HG03469 (cell line): ENCODE data around the gene DGCR2.

Experiments used
- ATAC-seq: cut with Tn5 transposase; IDR thresholded peaks from one replicate; pipeline ENCODE4 v1.9.1; 2021; ENCODE audit warnings: mild to moderate bottlenecking, moderate library complexity, moderate number of reproducible peaks; ENCODE audit not compliant: unreplicated experiment

DGCR2 gene

GRCh38 chr22:19127329-19128008, 5.3 kb upstream of the DGCR2 start:
- ATAC-seq, result no peak

GRCh38 chr22:19126309-19127273, 4.4 kb upstream of the DGCR2 start:
- no peak for ATAC-seq

DNA sequence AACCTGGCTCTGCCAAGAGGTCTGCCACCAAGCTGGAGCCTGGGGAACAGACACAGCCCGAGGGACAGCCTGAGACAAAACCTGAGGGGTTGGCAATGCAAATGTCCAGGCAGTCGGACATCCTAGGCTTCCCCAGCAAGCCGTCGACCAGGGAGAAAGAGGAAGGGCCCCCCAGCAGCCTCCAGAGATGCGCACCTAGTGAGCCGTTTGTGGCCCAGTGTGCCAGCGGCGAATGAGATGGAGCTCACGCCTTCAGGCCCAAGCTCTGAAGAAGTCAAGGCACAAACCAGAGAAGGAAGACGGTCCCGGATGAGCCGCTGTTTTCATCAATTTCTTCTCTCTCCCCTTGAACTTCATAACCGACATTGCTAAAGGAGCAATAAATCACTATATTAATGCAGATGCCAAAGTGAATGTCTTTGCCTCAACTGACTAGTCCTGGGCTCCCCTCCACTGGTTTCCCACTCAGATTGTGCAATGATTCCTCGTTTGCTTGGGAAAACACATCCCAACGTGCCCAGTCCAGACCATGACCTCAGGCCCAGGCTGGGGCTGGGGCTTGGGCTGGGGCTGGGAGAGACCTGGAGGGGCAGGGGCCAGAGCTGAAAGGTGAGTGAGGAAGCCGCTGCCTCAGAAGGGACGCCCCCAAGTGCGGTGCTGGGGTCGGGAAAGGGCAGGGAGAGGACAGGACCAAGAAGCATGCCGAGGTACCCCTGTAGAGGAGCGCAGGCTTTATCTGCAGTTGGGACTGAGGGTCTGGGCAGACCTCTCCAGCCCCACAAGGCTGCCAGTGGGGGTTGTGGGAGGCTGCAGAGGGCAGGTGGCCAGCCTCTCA, 3.5 kb upstream of the DGCR2 start:
- ATAC-seq, result no peak

- no peak for ATAC-seq
Observed at GRCh38 chr22:19125011-19125410, 2.8 kb upstream of the DGCR2 start.

DNA sequence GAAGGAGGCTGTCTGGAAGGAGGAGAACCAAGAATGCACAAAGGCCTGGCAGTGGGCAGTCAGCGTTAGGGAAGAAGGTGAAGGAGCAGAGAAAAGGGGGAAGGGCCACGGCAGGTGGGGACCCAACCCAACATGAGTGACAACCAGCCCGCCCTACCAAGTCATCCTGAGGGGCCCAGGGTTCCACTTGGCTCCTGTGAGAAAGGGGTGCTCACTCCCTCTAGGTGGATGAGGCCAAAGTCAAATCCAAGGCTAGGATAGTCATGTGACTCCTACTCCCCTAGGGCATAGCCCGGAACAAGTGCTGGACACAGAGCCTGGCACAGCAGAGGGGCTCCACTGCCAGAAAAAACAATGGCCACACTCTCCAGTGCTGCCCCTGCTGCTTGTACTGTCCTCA, 2.2 kb upstream of the DGCR2 start:
- ATAC-seq, result no peak

GRCh38 chr22:19123936-19124335, 1.7 kb upstream of the DGCR2 start:
- no peak for ATAC-seq

- no peak for ATAC-seq
Observed at GRCh38 chr22:19122752-19123492, 710 bp upstream of the DGCR2 start.

DNA sequence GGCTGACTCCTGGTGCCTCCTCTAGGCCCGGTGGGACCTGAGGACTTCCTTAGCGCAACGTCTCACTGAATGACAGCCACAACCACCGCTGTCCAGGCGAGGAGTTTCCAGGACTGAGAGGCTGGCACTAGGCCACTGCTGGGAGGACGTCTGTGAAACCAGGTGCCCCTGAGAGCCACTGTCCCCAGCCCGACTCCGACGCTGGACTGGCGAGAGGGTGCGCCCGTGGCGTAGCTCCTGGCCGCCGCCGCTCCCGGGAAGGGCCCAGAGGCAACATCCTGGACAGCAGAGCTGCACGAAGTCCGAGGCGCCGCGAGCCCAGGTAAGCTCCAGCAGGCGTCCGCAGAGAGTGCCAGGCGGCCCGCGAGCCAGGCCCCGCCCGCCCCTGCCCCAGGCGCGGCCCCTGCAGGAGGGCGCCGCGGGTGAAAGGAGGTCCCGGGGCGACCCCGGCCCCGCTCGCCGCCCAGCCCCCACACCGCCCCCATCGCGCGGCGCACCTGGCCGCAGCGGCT, 525 bp downstream of the DGCR2 start:
- peak; percentile 5 for ATAC-seq

DNA sequence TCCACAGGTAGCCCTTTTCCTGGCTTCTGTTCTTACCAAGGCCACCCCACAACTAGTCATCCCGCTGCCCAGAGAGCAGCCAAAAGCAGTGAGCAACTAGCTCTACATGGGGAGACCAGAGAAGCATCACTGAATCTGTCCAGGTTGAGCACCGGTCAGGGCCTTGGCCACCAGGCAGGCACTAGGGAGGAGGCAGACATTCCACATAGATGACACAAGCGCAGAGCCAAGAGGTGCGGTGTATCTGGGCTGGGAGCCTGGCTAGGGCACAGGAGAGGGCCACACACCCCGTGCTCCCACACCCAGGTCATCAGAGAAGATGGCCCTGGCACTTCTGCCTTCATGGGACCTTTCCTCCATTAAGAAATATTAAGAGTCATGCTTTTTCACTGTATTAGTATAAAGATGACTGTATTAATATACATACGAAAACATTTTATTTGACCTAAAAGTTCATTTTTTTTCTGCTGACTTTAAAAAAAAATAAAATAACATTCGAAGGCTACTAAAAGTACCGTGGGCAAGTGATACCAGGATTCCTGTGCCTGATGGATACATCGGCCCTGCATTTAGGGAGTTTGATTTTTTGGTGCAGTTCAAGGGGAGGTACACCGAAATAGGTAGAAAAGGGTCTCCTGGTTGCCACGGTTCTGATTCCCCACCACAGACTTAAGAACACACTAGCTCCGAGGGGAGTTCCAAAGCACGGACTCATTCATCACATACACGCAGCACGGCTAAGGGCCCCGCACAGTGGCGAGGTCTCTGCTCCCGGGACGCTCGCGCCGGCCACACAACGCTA, 1.2 kb downstream of the DGCR2 start:
- ATAC-seq, result no peak

DNA sequence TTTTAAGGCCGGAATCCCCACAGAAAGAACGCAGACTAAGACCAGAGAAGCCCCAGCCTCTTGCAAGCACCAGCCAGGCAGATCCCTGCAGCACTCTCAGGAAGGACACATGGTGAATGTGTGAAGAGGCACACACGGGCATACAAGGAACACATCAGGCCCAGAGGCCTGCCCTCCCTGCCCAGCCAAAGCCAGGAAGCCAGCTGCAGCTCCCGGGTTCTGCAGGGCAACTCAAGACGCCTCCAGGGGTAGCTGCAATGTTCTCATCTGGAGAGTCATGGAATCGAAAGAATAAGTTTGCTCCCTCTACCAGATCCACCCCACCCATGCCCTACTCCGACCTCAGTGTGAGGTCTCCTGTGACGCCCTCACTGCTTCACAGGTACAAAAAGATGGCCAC, 2.3 kb downstream of the DGCR2 start:
- ATAC-seq, result no peak

- ATAC-seq, result peak; percentile 43
Observed at GRCh38 chr22:19118329-19118880, 3.8 kb downstream of the DGCR2 start.

- ATAC-seq, result no peak
Observed at GRCh38 chr22:19117111-19117512, 5.1 kb downstream of the DGCR2 start.

DNA sequence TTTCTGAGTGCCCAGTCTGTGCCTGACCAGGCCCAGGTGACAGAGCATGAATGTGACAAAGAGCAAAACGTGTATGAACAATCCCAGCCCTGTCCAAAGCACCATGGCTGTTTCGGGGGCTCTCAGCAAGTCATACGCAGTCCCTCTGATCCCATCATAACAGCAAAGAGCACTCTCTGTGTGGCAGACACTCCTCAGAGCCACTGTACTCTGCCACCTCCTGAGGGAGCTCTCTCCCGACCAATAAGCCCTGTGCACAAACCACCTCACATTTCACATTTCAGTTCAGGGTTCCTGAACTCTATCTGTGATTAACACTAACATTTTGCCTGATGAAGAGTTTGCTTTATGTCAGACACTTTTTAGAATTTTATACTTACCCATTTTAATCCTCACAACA, 6.6 kb downstream of the DGCR2 start:
- ATAC-seq, result no peak

- ATAC-seq, result no peak
Observed at GRCh38 chr22:19114984-19115552, 7.1 kb downstream of the DGCR2 start.

DNA sequence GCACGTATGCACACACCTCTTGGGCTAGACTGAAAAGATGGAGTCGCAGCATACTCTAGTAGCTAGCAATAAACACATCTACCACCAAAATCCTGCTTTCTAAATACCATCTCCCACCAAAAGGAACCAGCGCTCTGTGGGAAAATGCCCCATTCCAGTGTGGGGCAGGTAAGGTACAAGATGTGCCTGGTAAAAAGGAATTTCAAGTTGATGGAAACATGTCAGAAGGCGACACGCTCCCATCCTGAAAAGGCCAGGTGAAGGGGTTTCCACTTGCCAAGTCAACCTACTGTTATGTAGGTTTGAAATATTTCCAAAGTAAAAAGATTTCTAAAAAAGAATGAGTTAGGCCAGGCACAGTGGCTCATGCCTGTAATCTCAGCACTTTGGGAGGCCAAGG, 8.8 kb downstream of the DGCR2 start:
- ATAC-seq, result no peak

DNA sequence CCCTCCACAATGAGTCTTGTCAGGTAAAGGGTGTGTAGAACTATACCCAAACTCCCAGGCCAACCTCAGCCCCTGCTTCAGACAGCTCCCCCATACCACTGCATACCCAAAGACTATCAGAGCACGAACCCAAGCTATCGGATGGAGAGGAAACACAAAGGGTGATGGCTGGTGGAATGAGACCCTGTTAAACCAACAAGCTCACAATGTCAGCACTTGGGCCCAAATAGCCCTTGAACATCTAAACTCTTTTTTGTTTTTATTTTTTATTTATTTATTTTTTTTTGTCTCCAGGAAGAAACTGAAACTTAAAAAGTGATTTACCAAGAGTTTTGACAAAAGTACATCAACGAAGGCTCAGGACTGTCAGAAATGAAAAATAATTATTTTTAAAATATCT, 10.6 kb downstream of the DGCR2 start:
- no peak for ATAC-seq

- no peak for ATAC-seq
Observed at GRCh38 chr22:19111140-19111539, 11.1 kb downstream of the DGCR2 start.

DNA sequence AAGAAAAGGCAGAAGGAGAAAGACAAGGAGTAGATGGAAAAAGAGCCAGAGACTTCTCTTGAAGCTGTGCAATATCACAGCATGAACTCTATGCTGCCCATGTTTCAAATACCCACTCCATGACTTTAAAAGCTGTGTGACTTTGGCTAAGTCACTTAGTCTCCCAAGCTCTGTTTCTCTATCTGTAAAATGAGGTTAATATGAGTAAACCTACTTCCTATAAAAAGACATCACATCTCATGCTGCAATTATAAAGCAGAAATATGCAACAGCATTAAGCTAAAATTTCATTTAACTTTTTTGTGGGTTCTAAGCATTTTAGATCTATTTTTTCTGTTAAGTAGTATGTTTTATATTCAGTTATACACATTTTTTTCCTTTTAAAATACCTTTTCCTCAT, 11.6 kb downstream of the DGCR2 start:
- no peak for ATAC-seq

DNA sequence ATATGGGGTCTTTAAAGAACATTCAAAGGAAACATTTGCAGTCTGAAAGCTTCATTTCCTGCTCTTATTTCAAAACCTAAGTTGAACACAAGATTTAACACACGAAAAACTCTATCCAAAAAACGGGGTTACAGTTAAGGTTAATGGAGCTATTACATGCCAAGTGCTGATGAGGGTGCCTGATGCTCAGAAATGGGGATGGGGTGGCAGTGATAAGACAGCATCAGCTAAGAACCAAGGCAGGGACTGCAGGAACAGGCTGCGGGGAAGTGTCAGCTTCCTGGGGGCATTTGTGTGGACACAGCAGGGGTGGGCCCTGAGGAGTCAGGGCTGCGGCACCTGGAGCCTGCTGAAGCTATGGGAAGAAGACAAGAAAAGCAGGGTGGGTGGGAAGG, 12.2 kb downstream of the DGCR2 start:
- ATAC-seq, result no peak
